ENCODE measurements around the gene KRTAP10-4. TPM values are rescaled to one million over a fixed set of nuclear protein-coding genes. Genes with fewer than 3 reads are reported as not detected.
"Not testable (repeated sequence)": the region's sequence is repeated elsewhere in the genome, so short reads cannot be mapped to it uniquely, and the experiment has no call there.

Gene KRTAP10-4
- total RNA-seq (not detected), polyA plus RNA-seq (not detected)
- long read RNA-seq, donor 1: 0 reads
- long read RNA-seq, donor 2: 0 reads

GRCh38 chr21:44573630-44574456 is at the start of gene KRTAP10-4:
TSS of gene KRTAP10-4 (plus strand) at chr21:44573729. CDS start at chr21:44573759, 30 bp downstream.
- Histone ChIP-seq H3K27me3 (replicated peaks in 1 of 7) (peaks cover 0 to 24% (median 0%) of the 10 kb centered on the region in 7 donors), H3K9me3 (peaks cover 3 to 37% (median 19%) of the 10 kb centered on the region in 8 donors), H3K4me1 (peaks cover 0 to 10% (median 4%) of the 10 kb centered on the region in 6 donors)
- WGBS, 5 donors: 66 to 78% (median 71%) methylated on average over 13 to 22 of the region's 25 CpGs
- intact Hi-C loops (cut with DNase I; ENCODE audit: low total_unique reads); H3K36me3 ChIP-seq; H3K4me3 ChIP-seq; H3K27ac ChIP-seq: not testable (repeated sequence)
- peak; percentile 73 for DNase-seq

- intact Hi-C loops (cut with DNase I; ENCODE audit: low total_unique reads): no loop called here
- 61 to 83% (median 77%) methylated on average over 2 of the region's 2 CpGs for WGBS, 5 donors
Observed at GRCh38 chr21:44524414-44525371, 48.8 kb upstream of the KRTAP10-4 start.

DNA sequence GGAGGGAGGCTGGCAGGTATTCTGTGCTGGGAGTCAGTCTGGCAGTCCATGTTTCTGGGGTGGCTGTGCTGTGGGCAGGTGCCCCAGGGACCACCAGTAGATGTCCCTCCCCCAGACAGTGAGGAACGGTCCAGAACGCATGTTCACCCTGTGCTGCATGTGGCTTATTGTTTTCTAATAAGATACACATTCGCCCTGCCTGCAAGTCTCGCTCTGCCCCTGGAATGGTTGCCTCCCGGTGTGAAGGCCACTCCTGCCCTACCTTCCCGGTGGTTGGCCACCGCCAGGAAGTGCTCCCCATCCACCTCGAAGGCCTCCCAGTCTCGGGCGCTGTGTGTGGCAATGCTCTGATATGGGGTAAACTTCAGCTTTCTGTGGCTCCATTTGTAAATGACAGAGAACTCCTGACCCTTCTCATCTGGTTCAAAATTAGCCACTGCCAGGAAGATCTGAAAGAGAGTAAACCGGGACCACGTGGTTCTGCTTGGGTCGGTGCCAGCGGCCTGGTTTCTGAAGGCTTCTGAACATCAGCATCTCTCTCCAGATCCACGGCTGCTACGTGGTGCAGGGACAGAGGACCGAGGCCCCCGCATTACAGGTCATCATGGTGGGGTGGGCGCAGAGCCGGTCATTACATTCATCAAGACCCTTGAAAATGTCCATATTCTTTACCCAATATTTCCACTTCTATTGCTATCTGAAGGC is 48.0 kb upstream of the KRTAP10-4 start:
- Histone ChIP-seq H3K27ac (no peak overlapping the region), H3K27me3 (replicated peaks in 1 of 7) (peaks cover 0 to 40% (median 0%) of the 10 kb centered on the region in 7 donors), H3K9me3 (no peaks in the 10 kb centered on the region), H3K4me1 (no peaks in the 10 kb centered on the region), H3K36me3 (no peaks in the 10 kb centered on the region), H3K4me3 (no peak overlapping the region)
- intact Hi-C loops (cut with DNase I; ENCODE audit: low total_unique reads): no loop called here
- no peak for TF ChIP-seq POLR2AphosphoS5 (IDR thresholded peaks at IDR 0.05)
- no peak for TF ChIP-seq CTCF (IDR thresholded peaks at IDR 0.05 in 8 of 11, conservative IDR thresholded peaks at IDR 0.05 in 3 of 11)
- no peak for TF ChIP-seq POLR2A (IDR thresholded peaks at IDR 0.05)
- no peak for DNase-seq
- 85 to 91% (median 87%) methylated on average over 15 to 20 of the region's 20 CpGs for WGBS, 5 donors

More at GRCh38 chr21:44524414-44525371, 48.8 kb upstream of the KRTAP10-4 start:
- TF ChIP-seq CTCF (IDR thresholded peaks at IDR 0.05 in 8 of 11, conservative IDR thresholded peaks at IDR 0.05 in 3 of 11) (no peak), POLR2AphosphoS5 (IDR thresholded peaks at IDR 0.05) (no peak), POLR2A (IDR thresholded peaks at IDR 0.05) (no peak)
- Histone ChIP-seq H3K9me3 (no peaks in the 10 kb centered on the region), H3K36me3 (no peaks in the 10 kb centered on the region), H3K4me3 (no peak overlapping the region), H3K4me1 (no peaks in the 10 kb centered on the region), H3K27me3 (replicated peaks in 1 of 7) (peaks cover 0 to 42% (median 0%) of the 10 kb centered on the region in 7 donors), H3K27ac (no peak overlapping the region)
- DNase-seq: no peak

Measured in spleen (tissue), 13 donors.